ENCODE results near the gene SMCR8. TPM values are rescaled to one million over a fixed set of nuclear protein-coding genes. Genes with fewer than 3 reads are reported as not detected.
"Not testable (repeated sequence)": the region's sequence is repeated elsewhere in the genome, so short reads cannot be mapped to it uniquely, and the experiment has no call there.

The SMCR8 gene
- total and polyA plus RNA-seq, 2 donors (not counting 1 experiment from before 2014, with no cell fraction given), result 8.6 to 19.5 TPM

GRCh38 chr17:18281788-18282187 lies 33.3 kb upstream of the SMCR8 start:
- no peak for DNase-seq (ENCODE audit: low read depth in 2 of 2)
- H3K36me3 ChIP-seq (ENCODE audit: control insufficient read depth, insufficient read depth, low read length), result peaks cover 21% of the 10 kb centered on the region
- H3K9me3 ChIP-seq (ENCODE audit: control insufficient read depth, insufficient read depth, low read depth, low read length), result no peaks in the 10 kb centered on the region
- H3K27ac ChIP-seq (ENCODE audit: insufficient read depth, low read length), result no peak overlapping the region
- TF ChIP-seq CTCF (conservative IDR thresholded peaks at IDR 0.05 in 1 of 2, IDR thresholded peaks at IDR 0.05 in 1 of 2; ENCODE audit: low read depth in 1 of 2, low read length in 2 of 2) (no peak), EZH2 (IDR thresholded peaks at IDR 0.05; ENCODE audit: low read length, missing control alignments) (no peak)
- no peak overlapping the region for H2AFZ ChIP-seq (ENCODE audit: low read length)
- no peak overlapping the region for H3K9ac ChIP-seq (ENCODE audit: insufficient read depth, low read length)
- H3K4me3 ChIP-seq (replicated peaks in 1 of 4; ENCODE audit: control extremely low read depth in 1 of 4, insufficient read depth in 1 of 4, low read depth in 3 of 4, low read length in 4 of 4), result no peak overlapping the region
- peaks cover 2% of the 10 kb centered on the region for H3K4me1 ChIP-seq (ENCODE audit: control insufficient read depth, extremely low read depth, insufficient read depth, low read length)
- H3K27me3 ChIP-seq (ENCODE audit: control insufficient read depth, insufficient read depth, low read length), result no peaks in the 10 kb centered on the region
- no peaks in the 10 kb centered on the region for H3K79me2 ChIP-seq (ENCODE audit: control insufficient read depth, insufficient read depth, low read length)
- H4K20me1 ChIP-seq (ENCODE audit: control insufficient read depth, extremely low read depth, insufficient read depth, low read length), result no peaks in the 10 kb centered on the region
- no peak overlapping the region for H3K4me2 ChIP-seq (ENCODE audit: extremely low read depth, insufficient read depth, low read length)

DNA sequence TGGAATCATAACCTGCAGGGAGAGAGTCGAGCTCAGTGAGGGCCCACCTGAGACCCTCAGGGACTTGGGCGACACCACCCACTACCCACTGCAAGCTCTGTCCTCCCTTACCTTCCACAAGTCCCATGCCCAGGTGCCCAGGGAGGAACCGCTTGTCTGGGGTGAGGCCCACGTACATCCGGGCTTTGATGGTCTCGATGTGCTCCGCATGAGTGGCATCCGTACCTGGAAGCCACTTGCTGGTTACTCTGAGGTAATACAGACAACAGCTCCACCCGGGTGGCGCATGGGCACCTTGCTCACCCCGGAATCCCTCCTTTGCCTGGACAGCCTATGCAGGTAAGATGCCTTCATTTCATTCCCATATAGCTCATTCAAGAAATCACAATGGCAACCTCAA lies 29.8 kb upstream of the SMCR8 start:
- no peaks in the 10 kb centered on the region for H3K27me3 ChIP-seq (ENCODE audit: control insufficient read depth, insufficient read depth, low read length)
- H3K4me1 ChIP-seq (ENCODE audit: control insufficient read depth, extremely low read depth, insufficient read depth, low read length), result peaks cover 2% of the 10 kb centered on the region
- no peak overlapping the region for H3K9ac ChIP-seq (ENCODE audit: insufficient read depth, low read length)
- H4K20me1 ChIP-seq (ENCODE audit: control insufficient read depth, extremely low read depth, insufficient read depth, low read length), result no peaks in the 10 kb centered on the region
- no peak for TF ChIP-seq CTCF (conservative IDR thresholded peaks at IDR 0.05 in 1 of 2, IDR thresholded peaks at IDR 0.05 in 1 of 2; ENCODE audit: low read depth in 1 of 2, low read length in 2 of 2)
- TF ChIP-seq EZH2 (IDR thresholded peaks at IDR 0.05; ENCODE audit: low read length, missing control alignments), result no peak
- H3K27ac ChIP-seq (ENCODE audit: insufficient read depth, low read length), result no peak overlapping the region
- H3K79me2 ChIP-seq (ENCODE audit: control insufficient read depth, insufficient read depth, low read length), result no peaks in the 10 kb centered on the region
- no peak overlapping the region for H3K4me2 ChIP-seq (ENCODE audit: extremely low read depth, insufficient read depth, low read length)
- DNase-seq (ENCODE audit: low read depth in 2 of 2), result no peak
- no peak overlapping the region for H2AFZ ChIP-seq (ENCODE audit: low read length)
- H3K4me3 ChIP-seq (replicated peaks in 1 of 4; ENCODE audit: control extremely low read depth in 1 of 4, insufficient read depth in 1 of 4, low read depth in 3 of 4, low read length in 4 of 4), result no peak overlapping the region
- H3K9me3 ChIP-seq (ENCODE audit: control insufficient read depth, insufficient read depth, low read depth, low read length), result no peaks in the 10 kb centered on the region
- H3K36me3 ChIP-seq (ENCODE audit: control insufficient read depth, insufficient read depth, low read length), result peaks cover 15% of the 10 kb centered on the region

- no peak for DNase-seq (ENCODE audit: low read depth in 2 of 2)
- Histone ChIP-seq H2AFZ (ENCODE audit: low read length) (no peak overlapping the region), H3K4me1 (ENCODE audit: control insufficient read depth, extremely low read depth, insufficient read depth, low read length) (no peaks in the 10 kb centered on the region), H3K9ac (ENCODE audit: insufficient read depth, low read length) (no peak overlapping the region), H3K36me3 (ENCODE audit: control insufficient read depth, insufficient read depth, low read length) (peaks cover 21% of the 10 kb centered on the region), H3K9me3 (ENCODE audit: control insufficient read depth, insufficient read depth, low read depth, low read length) (no peaks in the 10 kb centered on the region), H3K27ac (ENCODE audit: insufficient read depth, low read length) (no peak overlapping the region), H3K4me2 (ENCODE audit: extremely low read depth, insufficient read depth, low read length) (no peak overlapping the region), H4K20me1 (ENCODE audit: control insufficient read depth, extremely low read depth, insufficient read depth, low read length) (no peaks in the 10 kb centered on the region), H3K4me3 (replicated peaks in 1 of 4; ENCODE audit: control extremely low read depth in 1 of 4, insufficient read depth in 1 of 4, low read depth in 3 of 4, low read length in 4 of 4) (no peak overlapping the region), H3K79me2 (ENCODE audit: control insufficient read depth, insufficient read depth, low read length) (no peaks in the 10 kb centered on the region), H3K27me3 (ENCODE audit: control insufficient read depth, insufficient read depth, low read length) (no peaks in the 10 kb centered on the region)
- TF ChIP-seq EZH2 (IDR thresholded peaks at IDR 0.05; ENCODE audit: low read length, missing control alignments) (no peak), CTCF (conservative IDR thresholded peaks at IDR 0.05 in 1 of 2, IDR thresholded peaks at IDR 0.05 in 1 of 2; ENCODE audit: low read depth in 1 of 2, low read length in 2 of 2) (no peak)
Observed at GRCh38 chr17:18291718-18292540, 23.2 kb upstream of the SMCR8 start.

GRCh38 chr17:18298061-18298460 lies 17.0 kb upstream of the SMCR8 start:
- not testable (repeated sequence) for H3K9ac ChIP-seq (ENCODE audit: insufficient read depth, low read length); H2AFZ ChIP-seq (ENCODE audit: low read length); DNase-seq (ENCODE audit: low read depth in 2 of 2); H4K20me1 ChIP-seq (ENCODE audit: control insufficient read depth, extremely low read depth, insufficient read depth, low read length); H3K4me1 ChIP-seq (ENCODE audit: control insufficient read depth, extremely low read depth, insufficient read depth, low read length); H3K9me3 ChIP-seq (ENCODE audit: control insufficient read depth, insufficient read depth, low read depth, low read length); H3K27me3 ChIP-seq (ENCODE audit: control insufficient read depth, insufficient read depth, low read length); H3K4me2 ChIP-seq (ENCODE audit: extremely low read depth, insufficient read depth, low read length); H3K79me2 ChIP-seq (ENCODE audit: control insufficient read depth, insufficient read depth, low read length); H3K36me3 ChIP-seq (ENCODE audit: control insufficient read depth, insufficient read depth, low read length); H3K4me3 ChIP-seq (replicated peaks in 1 of 4; ENCODE audit: control extremely low read depth in 1 of 4, insufficient read depth in 1 of 4, low read depth in 3 of 4, low read length in 4 of 4); H3K27ac ChIP-seq (ENCODE audit: insufficient read depth, low read length)
